Measurements from ENCODE around the gene MATK.

DNA sequence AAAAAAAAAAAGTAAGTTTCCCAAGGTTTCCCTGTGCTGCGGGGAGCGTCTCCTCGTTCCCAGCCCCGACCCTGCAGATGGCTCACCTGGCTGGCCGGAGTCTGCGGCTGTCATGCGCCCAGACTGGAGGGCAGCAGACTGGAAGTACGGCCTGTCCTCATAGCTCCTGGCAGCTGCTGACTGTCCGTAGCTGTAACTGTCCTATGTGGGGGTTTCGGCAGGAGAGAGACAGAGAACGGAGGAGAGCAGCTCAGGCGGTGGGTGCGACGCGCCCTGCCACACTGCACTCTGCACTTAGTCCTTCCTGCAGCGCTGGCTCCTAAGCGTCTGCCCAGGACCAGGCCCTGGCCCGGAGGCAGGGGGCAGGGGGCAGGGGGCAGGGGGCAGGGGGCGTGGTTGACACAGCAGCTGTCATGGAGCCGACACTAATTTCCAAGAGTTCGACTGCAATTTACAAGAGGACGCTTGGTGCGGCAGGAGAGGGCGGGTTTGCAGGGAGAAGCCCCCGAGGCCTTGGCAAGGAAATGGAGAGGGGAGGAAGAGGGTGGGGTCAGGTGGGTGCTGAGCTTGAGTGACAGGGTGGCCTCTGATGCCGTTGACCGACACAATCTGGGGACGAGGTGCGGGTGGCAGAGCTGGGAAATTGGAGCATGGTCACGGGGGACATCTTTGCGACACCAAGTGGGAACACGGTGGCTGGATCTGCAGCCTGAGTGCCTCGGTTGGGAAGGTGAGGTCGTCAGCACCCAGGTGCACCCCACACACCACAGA lies 47.6 kb upstream of the MATK start:
- TF ChIP-seq EZH2 (IDR thresholded peaks at IDR 0.05), result no peak
- no peak for TF ChIP-seq POLR2AphosphoS5 (IDR thresholded peaks at IDR 0.05; ENCODE audit: borderline replicate concordance, low read depth, low read length)
- no peak for TF ChIP-seq FOXP2 (optimal IDR thresholded peaks at IDR 0.05; ENCODE audit: control extremely low read depth, extremely low read length, insufficient read depth)
